Measurements from ENCODE around the gene PPIB.
A peak's percentile ranks its signal among the peaks of the same experiment; 100 is the strongest.

PPIB gene

DNA sequence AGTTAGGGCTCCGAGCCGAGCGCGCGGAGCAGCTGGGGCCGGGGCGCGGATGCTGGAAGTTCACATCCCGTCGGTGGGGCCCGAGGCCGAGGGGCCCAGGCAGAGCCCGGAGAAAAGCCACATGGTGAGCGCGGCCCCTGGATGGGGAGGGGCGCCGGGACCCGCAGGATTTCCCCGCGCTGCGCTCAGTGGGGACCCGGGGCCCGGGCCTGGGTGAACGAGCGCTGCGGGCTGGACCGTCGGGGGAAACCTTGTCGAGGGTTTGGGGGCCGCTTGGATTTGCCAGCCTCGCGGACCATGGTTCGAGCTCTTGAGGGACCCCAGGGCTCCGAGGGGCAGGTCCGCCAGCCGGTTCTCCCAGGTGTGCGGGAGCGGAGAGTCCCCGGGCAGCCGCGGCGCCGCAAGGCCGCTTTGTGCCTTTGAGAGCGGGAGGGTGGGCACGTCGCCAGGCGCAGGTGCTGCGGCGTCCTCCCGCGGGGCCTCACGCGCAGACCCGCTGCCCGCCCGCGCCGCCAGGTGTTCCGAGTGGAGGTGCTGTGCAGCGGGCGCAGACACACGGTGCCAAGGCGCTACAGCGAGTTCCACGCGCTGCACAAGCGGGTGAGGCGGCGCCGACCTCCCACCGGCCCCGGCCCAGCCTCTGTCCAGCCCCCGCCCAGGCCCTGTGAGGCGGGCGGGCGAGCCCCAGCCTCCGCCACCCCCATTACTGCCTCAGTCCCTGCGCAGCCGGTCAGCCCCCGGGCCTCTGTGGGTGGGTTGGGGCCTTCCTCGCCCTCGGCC is 10.9 kb downstream of the PPIB start, which contains the start of gene SNX22:
Gene SNX22, plus strand, starts transcription at position 5 of the 780 bp plus-strand sequence. Its CDS starts 45 bp downstream, at position 50.
- DNase-seq (ENCODE audit: insufficient read length, low spot score) (peak; percentile 37), FAIRE-seq (peak; percentile 23)
- TF ChIP-seq SPI1 (IDR thresholded peaks at IDR 0.05; ENCODE audit: low read depth, low read length) (no peak), POU2F2 (IDR thresholded peaks at IDR 0.05; ENCODE audit: low read depth, low read length) (no peak)

- DNase-seq (ENCODE audit: insufficient read length, low spot score) (no peak), FAIRE-seq (no peak)
- peak; percentile 40; the same call in 1 of the 2 replicates for TF ChIP-seq SPI1 (IDR thresholded peaks at IDR 0.05; ENCODE audit: low read depth, low read length)
- no peak for TF ChIP-seq PAX5 (IDR thresholded peaks at IDR 0.05; ENCODE audit: insufficient read depth, low read length, severe bottlenecking)
- no peak for TF ChIP-seq POU2F2 (IDR thresholded peaks at IDR 0.05; ENCODE audit: low read depth, low read length)
Measured at GRCh38 chr15:64149893-64150578, 12.8 kb downstream of the PPIB start.

- FAIRE-seq (no peak), DNase-seq (ENCODE audit: insufficient read length, low spot score) (no peak)
- TF ChIP-seq POLR2AphosphoS5 (IDR thresholded peaks at IDR 0.05; ENCODE audit: low read depth, low read length) (no peak), SPI1 (IDR thresholded peaks at IDR 0.05; ENCODE audit: low read depth, low read length) (no peak), TAF1 (IDR thresholded peaks at IDR 0.05; ENCODE audit: low read depth, low read length) (no peak), POU2F2 (IDR thresholded peaks at IDR 0.05; ENCODE audit: low read depth, low read length) (no peak)
Measured at GRCh38 chr15:64149424-64149823, 13.4 kb downstream of the PPIB start.

DNA sequence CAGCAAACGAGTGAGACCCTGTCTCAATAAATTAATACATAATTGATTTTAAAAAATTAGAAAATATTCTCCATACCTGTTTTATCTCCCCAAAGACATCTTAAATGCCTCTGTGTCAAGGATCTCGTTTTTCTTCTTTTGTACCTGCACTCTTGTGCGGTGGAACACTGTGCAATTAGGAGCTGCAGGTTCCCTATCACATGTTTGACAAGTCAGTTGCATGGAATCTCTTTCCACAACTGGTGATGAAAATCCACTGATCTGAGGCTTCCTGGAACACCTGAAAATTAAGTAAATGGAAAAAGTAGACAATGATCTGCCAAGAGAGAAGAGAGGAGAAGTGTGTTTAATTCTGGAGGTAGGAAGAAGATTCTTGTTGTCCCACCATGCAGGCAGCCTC is 14.2 kb downstream of the PPIB start:
- TF ChIP-seq SPI1 (IDR thresholded peaks at IDR 0.05; ENCODE audit: low read depth, low read length) (no peak), PAX5 (IDR thresholded peaks at IDR 0.05; ENCODE audit: insufficient read depth, low read length, severe bottlenecking) (no peak), TAF1 (IDR thresholded peaks at IDR 0.05; ENCODE audit: low read depth, low read length) (no peak), POLR2AphosphoS5 (IDR thresholded peaks at IDR 0.05; ENCODE audit: low read depth, low read length) (no peak), POLR2A (IDR thresholded peaks at IDR 0.05; ENCODE audit: low read depth, low read length) (no peak), POU2F2 (IDR thresholded peaks at IDR 0.05; ENCODE audit: low read depth, low read length) (no peak)
- DNase-seq (ENCODE audit: insufficient read length, low spot score), result no peak
- FAIRE-seq, result no peak

GRCh38 chr15:64148168-64148567 is 14.7 kb downstream of the PPIB start:
- no peak for DNase-seq (ENCODE audit: insufficient read length, low spot score)
- TF ChIP-seq TAF1 (IDR thresholded peaks at IDR 0.05; ENCODE audit: low read depth, low read length), result no peak
- no peak for TF ChIP-seq SPI1 (IDR thresholded peaks at IDR 0.05; ENCODE audit: low read depth, low read length)
- TF ChIP-seq POLR2AphosphoS5 (IDR thresholded peaks at IDR 0.05; ENCODE audit: low read depth, low read length), result no peak
- no peak for TF ChIP-seq PAX5 (IDR thresholded peaks at IDR 0.05; ENCODE audit: insufficient read depth, low read length, severe bottlenecking)
- no peak for TF ChIP-seq POLR2A (IDR thresholded peaks at IDR 0.05; ENCODE audit: low read depth, low read length)
- no peak for TF ChIP-seq POU2F2 (IDR thresholded peaks at IDR 0.05; ENCODE audit: low read depth, low read length)
- FAIRE-seq, result no peak

DNA sequence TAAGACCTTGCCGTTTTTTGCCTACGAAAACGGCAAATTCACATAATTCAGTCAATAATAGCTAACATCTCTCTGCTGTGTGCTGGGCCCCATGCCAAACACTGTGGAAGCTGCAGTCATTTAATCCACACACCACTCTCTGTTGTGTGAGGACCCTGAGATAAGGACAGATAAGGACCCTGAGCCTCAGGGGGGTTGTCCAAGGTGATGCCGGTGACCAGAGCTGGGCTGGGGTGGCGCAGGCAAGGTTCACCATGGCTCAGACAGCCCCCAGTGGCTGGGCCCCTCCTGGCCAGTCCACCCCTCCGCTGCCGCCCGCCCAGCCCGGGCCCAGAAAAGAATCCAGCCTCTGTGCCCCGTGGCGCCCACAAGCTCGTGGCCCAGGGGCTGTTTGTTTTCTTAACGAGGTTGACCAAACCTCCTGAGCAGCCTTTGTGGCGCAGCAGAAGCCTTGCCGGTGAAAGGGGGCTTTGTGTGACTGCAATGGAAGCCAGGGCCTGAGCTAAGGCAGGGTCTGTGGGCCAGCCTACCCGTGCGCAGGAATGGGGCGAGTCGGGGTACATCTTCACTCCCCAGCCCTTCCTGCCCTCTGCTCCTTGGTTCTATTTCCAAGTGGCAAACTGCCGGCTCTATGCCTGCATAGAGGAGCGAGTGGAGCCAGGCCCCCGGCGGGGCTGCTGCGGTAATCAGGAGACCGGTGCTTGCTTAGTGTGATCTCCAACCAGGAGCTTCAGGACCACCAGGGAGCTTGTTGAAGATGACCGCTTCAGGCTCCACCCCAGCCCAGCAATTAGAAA is 15.7 kb downstream of the PPIB start:
- no peak for TF ChIP-seq POLR2A (IDR thresholded peaks at IDR 0.05; ENCODE audit: low read depth, low read length)
- no peak for TF ChIP-seq PAX5 (IDR thresholded peaks at IDR 0.05; ENCODE audit: insufficient read depth, low read length, severe bottlenecking)
- no peak for TF ChIP-seq POU2F2 (IDR thresholded peaks at IDR 0.05; ENCODE audit: low read depth, low read length)
- no peak for TF ChIP-seq POLR2AphosphoS5 (IDR thresholded peaks at IDR 0.05; ENCODE audit: low read depth, low read length)
- no peak for FAIRE-seq

GRCh38 chr15:64146520-64146884 is 16.3 kb downstream of the PPIB start:
- DNase-seq (ENCODE audit: insufficient read length, low spot score) (no peak), FAIRE-seq (no peak)
- TF ChIP-seq PAX5 (IDR thresholded peaks at IDR 0.05; ENCODE audit: insufficient read depth, low read length, severe bottlenecking) (no peak), SPI1 (IDR thresholded peaks at IDR 0.05; ENCODE audit: low read depth, low read length) (no peak), TAF1 (IDR thresholded peaks at IDR 0.05; ENCODE audit: low read depth, low read length) (no peak), POLR2A (IDR thresholded peaks at IDR 0.05; ENCODE audit: low read depth, low read length) (no peak), POLR2AphosphoS5 (IDR thresholded peaks at IDR 0.05; ENCODE audit: low read depth, low read length) (no peak), POU2F2 (IDR thresholded peaks at IDR 0.05; ENCODE audit: low read depth, low read length) (no peak)

More for the DNA sequence above, 15.7 kb downstream of the PPIB start:
- no peak for DNase-seq (ENCODE audit: insufficient read length, low spot score)

GRCh38 chr15:64146041-64146440 is 16.8 kb downstream of the PPIB start:
- TF ChIP-seq POU2F2 (IDR thresholded peaks at IDR 0.05; ENCODE audit: low read depth, low read length) (no peak), POLR2AphosphoS5 (IDR thresholded peaks at IDR 0.05; ENCODE audit: low read depth, low read length) (no peak), SPI1 (IDR thresholded peaks at IDR 0.05; ENCODE audit: low read depth, low read length) (no peak), PAX5 (IDR thresholded peaks at IDR 0.05; ENCODE audit: insufficient read depth, low read length, severe bottlenecking) (no peak), POLR2A (IDR thresholded peaks at IDR 0.05; ENCODE audit: low read depth, low read length) (no peak), TAF1 (IDR thresholded peaks at IDR 0.05; ENCODE audit: low read depth, low read length) (no peak)
- FAIRE-seq, result no peak
- DNase-seq (ENCODE audit: insufficient read length, low spot score), result no peak

DNA sequence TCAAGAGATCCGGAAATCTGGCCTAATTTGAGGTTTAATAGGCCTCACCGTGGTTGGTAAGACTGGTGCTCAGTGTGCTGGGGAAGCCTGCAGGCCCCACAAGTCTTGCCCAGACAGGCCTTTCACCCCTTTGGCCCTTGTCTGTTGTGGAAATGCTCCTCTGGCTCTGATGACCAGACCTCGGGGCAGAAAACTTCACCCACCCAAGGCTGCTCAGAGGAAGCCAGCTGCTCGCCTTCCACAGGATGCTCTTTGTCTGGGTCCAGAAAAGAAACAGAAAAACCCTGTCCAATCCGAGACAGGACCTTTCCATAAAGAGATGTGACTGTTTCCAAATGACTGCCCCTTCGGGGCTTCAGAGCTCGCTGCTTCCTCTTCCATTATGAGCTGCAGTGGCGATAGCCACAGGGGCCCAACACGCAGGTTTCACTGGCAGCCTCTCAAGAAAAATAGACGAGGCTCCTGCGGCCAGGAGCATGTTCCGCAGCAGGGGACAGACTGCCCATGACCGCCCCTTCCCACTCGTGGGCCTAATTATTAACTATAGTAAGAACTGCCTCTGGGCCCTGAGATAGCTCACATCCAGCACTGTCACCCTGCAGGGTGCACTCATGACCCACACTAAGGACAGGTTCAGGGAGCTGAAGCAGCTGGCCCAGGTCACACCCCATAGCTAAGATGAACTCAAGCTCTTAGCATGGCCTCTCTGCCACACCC is 18.1 kb downstream of the PPIB start:
- TF ChIP-seq SPI1 (IDR thresholded peaks at IDR 0.05; ENCODE audit: low read depth, low read length) (peak; percentile 76), POLR2A (IDR thresholded peaks at IDR 0.05; ENCODE audit: low read depth, low read length) (peak; percentile 50; the same call in 1 of the 2 replicates), POLR2AphosphoS5 (IDR thresholded peaks at IDR 0.05; ENCODE audit: low read depth, low read length) (no peak), TAF1 (IDR thresholded peaks at IDR 0.05; ENCODE audit: low read depth, low read length) (peak; percentile 17; the same call in 1 of the 2 replicates)
- FAIRE-seq (peak; percentile 88), DNase-seq (ENCODE audit: insufficient read length, low spot score) (peak; percentile 66)

Data from GM12891 (cell line).